HL-60 (cell line): ENCODE measurements around the gene PNPT1.

ENCODE experiments used
- CTCF ChIP-seq: IDR thresholded peaks from one replicate; pipeline ENCODE4 v1.5.1; 2011; ENCODE audit warnings: low read length, control low read depth, inconsistent platforms; ENCODE audit not compliant: insufficient read depth
- GABPA ChIP-seq: IDR thresholded peaks from 2 replicates; pipeline ENCODE4 v1.6.1; 2012; ENCODE audit warnings: low read depth
- POLR2AphosphoS5 ChIP-seq: IDR thresholded peaks from 2 replicates; pipeline ENCODE4 v1.6.1; 2012; ENCODE audit warnings: low read depth
- REST ChIP-seq: IDR thresholded peaks from 2 replicates; pipeline ENCODE4 v1.6.1; 2012; ENCODE audit warnings: low read depth; ENCODE audit not compliant: insufficient replicate concordance

DNA sequence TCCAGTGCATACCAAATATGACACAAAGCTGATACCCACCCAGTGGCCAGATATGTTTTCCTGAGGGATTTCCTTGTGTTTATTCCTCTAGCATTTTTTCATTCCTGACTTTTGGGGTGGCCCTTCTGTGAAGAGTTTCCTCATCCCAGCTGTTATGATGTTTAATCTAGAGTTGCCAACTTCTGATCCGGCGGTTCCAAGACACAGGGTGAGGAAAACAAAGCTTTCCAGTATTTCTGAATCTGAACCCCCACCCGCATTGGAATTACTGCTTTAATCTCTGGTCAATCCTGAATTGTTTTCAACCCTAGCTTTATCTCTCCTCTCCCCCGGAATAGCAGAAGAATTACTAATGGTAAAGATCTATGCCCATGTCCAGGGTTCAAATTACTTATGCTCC, 39.2 kb upstream of the PNPT1 start:
- TF ChIP-seq CTCF, result no peak
- TF ChIP-seq REST, result no peak
- TF ChIP-seq POLR2AphosphoS5, result no peak
- TF ChIP-seq GABPA, result no peak
